AG04450 (cell line): ENCODE data around the gene XPO1. TPM values are rescaled to one million over a fixed set of nuclear protein-coding genes. Genes with fewer than 3 reads are reported as not detected.
"Not testable (repeated sequence)": the region's sequence is repeated elsewhere in the genome, so short reads cannot be mapped to it uniquely, and the experiment has no call there.

ENCODE experiments used
- CTCF ChIA-PET: fragments of 300-600, 350-600 bp; formaldehyde crosslinking; extraction: SDS; loops from one replicate; lab custom pipeline; 2022; ENCODE audit warnings: antibody characterized with exemption, inconsistent platforms; lab: Charles Lee
- POLR2A ChIA-PET: fragments of 350-600 bp; formaldehyde crosslinking; extraction: SDS; loops from one replicate; lab custom pipeline; 2021; ENCODE audit warnings: antibody characterized with exemption, inconsistent platforms; lab: Yijun Ruan, JAX
- DNase-seq: peaks from one replicate; pipeline ENCODE4 v3.0.0-alpha.2; 2011; ENCODE audit warnings: low read depth, low spot score
- H3K27ac ChIP-seq: one replicate; pipeline ENCODE4 v1.5.1; 2012; ENCODE audit warnings: low read depth, low read length, control low read depth
- H3K27me3 ChIP-seq: one replicate; pipeline ENCODE4 v1.6.0; 2012; ENCODE audit warnings: low read length; ENCODE audit not compliant: control insufficient read depth, insufficient read depth
- H3K4me3 ChIP-seq: 2 replicates; pipeline ENCODE4 v1.5.1; 2011; ENCODE audit warnings: mild to moderate bottlenecking, low read depth, low read length, control low read depth
- H3K9me3 ChIP-seq: 2 replicates; pipeline ENCODE4 v1.5.1; 2012; ENCODE audit warnings: low read length; ENCODE audit not compliant: control insufficient read depth, insufficient read depth
- CTCF ChIP-seq: IDR thresholded peaks from 2 replicates; pipeline ENCODE4 v1.5.1; 2011; ENCODE audit warnings: low read depth, low read length, control low read depth, inconsistent platforms
- polyA plus RNA-seq: library from polyadenylated mRNA; depleted of rRNA; stranded (reverse); fragments of >200 nt; gene quantifications from 2 replicates; pipeline ENCODE4 v1.2.3, GENCODE V29; 2011

XPO1 gene
- polyA plus RNA-seq, 1 experiment, result 143 TPM

- TF ChIP-seq CTCF, result no peak
- no peak overlapping the region for H3K27ac ChIP-seq
- POLR2A ChIA-PET, result no interaction called here
- H3K9me3 ChIP-seq, result peaks cover 7% of the 10 kb centered on the region
- CTCF ChIA-PET, result no interaction called here
- no peak overlapping the region for H3K4me3 ChIP-seq
- no peak for DNase-seq
- H3K27me3 ChIP-seq, result no peaks in the 10 kb centered on the region
Observed at GRCh38 chr2:61450144-61450543, 88.0 kb downstream of the XPO1 start.

- Histone ChIP-seq H3K4me3 (no peak overlapping the region), H3K9me3 (peaks cover 7% of the 10 kb centered on the region), H3K27me3 (no peaks in the 10 kb centered on the region), H3K27ac (no peak overlapping the region)
- no peak for TF ChIP-seq CTCF
- ChIA-PET POLR2A (no interaction called here), CTCF (no interaction called here)
- DNase-seq, result no peak
Observed at GRCh38 chr2:61448229-61448628, 89.9 kb downstream of the XPO1 start.

- H3K4me3 ChIP-seq, CTCF ChIA-PET, DNase-seq, H3K27me3 ChIP-seq, POLR2A ChIA-PET, H3K9me3 ChIP-seq, H3K27ac ChIP-seq: not testable (repeated sequence)
Observed at GRCh38 chr2:61446971-61447370, 91.2 kb downstream of the XPO1 start.

- no peak for TF ChIP-seq CTCF
- CTCF ChIA-PET, result no interaction called here
- H3K27ac ChIP-seq, result no peak overlapping the region
- no peak for DNase-seq
- no peak overlapping the region for H3K4me3 ChIP-seq
- H3K9me3 ChIP-seq, result peaks cover 4% of the 10 kb centered on the region; the same call in 1 of the 2 replicates
- H3K27me3 ChIP-seq, result no peaks in the 10 kb centered on the region
- POLR2A ChIA-PET, result no interaction called here
Observed at GRCh38 chr2:61443342-61444041, 94.7 kb downstream of the XPO1 start.

- no peak for DNase-seq
- Histone ChIP-seq H3K27me3 (no peaks in the 10 kb centered on the region), H3K4me3 (no peak overlapping the region), H3K27ac (no peak overlapping the region), H3K9me3 (peaks cover 12% of the 10 kb centered on the region)
- CTCF ChIA-PET, result no interaction called here
- TF ChIP-seq CTCF, result no peak
- POLR2A ChIA-PET, result no interaction called here
Observed at GRCh38 chr2:61439241-61440002, 98.7 kb downstream of the XPO1 start.
